Keratinocyte (primary cell): Measurements from ENCODE around the gene CCRL2. TPM values are rescaled to one million over a fixed set of nuclear protein-coding genes. Genes with fewer than 3 reads are reported as not detected.

Source experiments
- DNase-seq: peaks from one replicate; pipeline ENCODE4 v3.0.0-alpha.2; 2011; ENCODE audit warnings: low read depth, missing footprints, low spot score
- FAIRE-seq: peaks from 2 replicates; lab custom pipeline; 2011; peaks lifted over from hg19 to GRCh38; lab: Jason Lieb, UNC
- H2AFZ ChIP-seq: 2 replicates; pipeline ENCODE4 v1.6.0; 2012; ENCODE audit warnings: low read length, control low read depth, inconsistent platforms; ENCODE audit not compliant: control insufficient read depth
- H3K27ac ChIP-seq: 2 replicates; pipeline ENCODE4 v1.5.1; 2011; ENCODE audit warnings: low read length; ENCODE audit not compliant: control insufficient read depth, insufficient read depth
- H3K27me3 ChIP-seq: 3 replicates; pipeline ENCODE4 v1.6.0; 2011; ENCODE audit warnings: low read length; ENCODE audit not compliant: control insufficient read depth, insufficient read depth; ENCODE audit errors: extremely low read depth
- H3K36me3 ChIP-seq, 2 experiments: 2 replicates in 1 of 2; 3 replicates in 1 of 2; pipeline ENCODE4 v1.5.1; 2011; ENCODE audit warnings: low read length in 2 of 2, mild to moderate bottlenecking in 1 of 2; ENCODE audit not compliant: control insufficient read depth in 2 of 2, insufficient read depth in 2 of 2; ENCODE audit errors: extremely low read depth in 1 of 2
- H3K4me1 ChIP-seq: 3 replicates; pipeline ENCODE4 v1.5.1; 2011; ENCODE audit warnings: low read length; ENCODE audit not compliant: control insufficient read depth, insufficient read depth; ENCODE audit errors: extremely low read depth
- H3K4me2 ChIP-seq: 3 replicates; pipeline ENCODE4 v1.6.0; 2011; ENCODE audit warnings: low read depth, low read length; ENCODE audit not compliant: control insufficient read depth, insufficient read depth; ENCODE audit errors: extremely low read depth
- H3K4me3 ChIP-seq, 3 experiments: fragments of 200-600 bp in 1 of 3; sonication (generic) in 1 of 3; 2 replicates in 2 of 3; 3 replicates in 1 of 3; pipeline ENCODE4 v1.5.1; 2011 to 2016; ENCODE audit warnings: low read length in 3 of 3, mild to moderate bottlenecking in 3 of 3, control low read depth in 2 of 3, inconsistent platforms in 1 of 3, low read depth in 1 of 3, mixed read lengths in 1 of 3, mixed run types in 1 of 3, moderate library complexity in 1 of 3; ENCODE audit not compliant: control insufficient read depth in 2 of 3, insufficient read depth in 2 of 3; ENCODE audit errors: extremely low read depth in 1 of 3
- H3K79me2 ChIP-seq: 2 replicates; pipeline ENCODE4 v1.6.0; 2012; ENCODE audit warnings: low read length; ENCODE audit not compliant: control insufficient read depth, insufficient read depth
- H3K9ac ChIP-seq: 3 replicates; pipeline ENCODE4 v1.6.0; 2011; ENCODE audit warnings: low read length; ENCODE audit not compliant: control insufficient read depth, insufficient read depth; ENCODE audit errors: extremely low read depth
- H3K9me1 ChIP-seq: 3 replicates; pipeline ENCODE4 v1.6.0; 2011; ENCODE audit warnings: low read length; ENCODE audit not compliant: control insufficient read depth, insufficient read depth; ENCODE audit errors: extremely low read depth
- H3K9me3 ChIP-seq: 2 replicates; pipeline ENCODE4 v1.5.1; 2012; ENCODE audit warnings: low read depth, low read length; ENCODE audit not compliant: control insufficient read depth
- H4K20me1 ChIP-seq: 3 replicates; pipeline ENCODE4 v1.6.0; 2011; ENCODE audit warnings: low read length; ENCODE audit not compliant: control insufficient read depth, insufficient read depth; ENCODE audit errors: extremely low read depth
- CTCF ChIP-seq, 3 experiments: IDR thresholded peaks in 1 of 3; conservative IDR thresholded peaks in 1 of 3; optimal IDR thresholded peaks in 1 of 3; 2 replicates in 2 of 3; 3 replicates in 1 of 3; pipeline versions ENCODE3 to v1.5.1; 2011; ENCODE audit warnings: low read length in 3 of 3, mild to moderate bottlenecking in 3 of 3, moderate library complexity in 2 of 3, control low read depth in 1 of 3, inconsistent platforms in 1 of 3; ENCODE audit not compliant: insufficient read depth in 2 of 3; ENCODE audit errors: extremely low read depth in 1 of 3
- EZH2 ChIP-seq: IDR thresholded peaks from one replicate; pipeline ENCODE4 v1.6.1; 2012; ENCODE audit warnings: inconsistent platforms, mild to moderate bottlenecking, low read length, moderate library complexity
- dilution Hi-C: fragments of 300-500 bp; cut with MboI; formaldehyde crosslinking; loops from one replicate; pipeline ENCODE4 v1.7.0; 2020; ENCODE audit warnings: low sequenced_read_pairs; ENCODE audit not compliant: extremely low pct_ligation_motif_present
- polyA plus RNA-seq, 5 experiments: library from polyadenylated mRNA; depleted of rRNA in 3 of 5; stranded (reverse) in 3 of 5; stranded (forward) in 1 of 5; unstranded in 1 of 5; fragments of >200 nt; gene quantifications; 1 replicate in 1 of 5; 2 replicates in 3 of 5; 3 replicates in 1 of 5; pipeline versions ENCODE4 v1.2.1 to v1.2.3, GENCODE V29; 2011 to 2012; ENCODE audit warnings: missing spikeins in 2 of 5, low read depth in 1 of 5, low replicate concordance in 1 of 5

CCRL2 gene
- polyA plus RNA-seq, 1 donor (not counting 4 experiments of a cell fraction or from before 2014, with no cell fraction given): not detected

GRCh38 chr3:46393011-46393410, 14.0 kb upstream of the CCRL2 start:
- Histone ChIP-seq H3K9me1 (no peaks in the 10 kb centered on the region), H3K4me3 (no peak overlapping the region), H3K27ac (no peak overlapping the region), H3K4me1 (no peaks in the 10 kb centered on the region), H3K36me3 (no peaks in the 10 kb centered on the region), H3K79me2 (no peaks in the 10 kb centered on the region), H2AFZ (no peak overlapping the region), H3K9ac (no peak overlapping the region), H3K9me3 (no peaks in the 10 kb centered on the region), H3K27me3 (no peaks in the 10 kb centered on the region), H4K20me1 (no peaks in the 10 kb centered on the region), H3K4me2 (no peak overlapping the region)
- DNase-seq (no peak), FAIRE-seq (no peak)
- dilution Hi-C loops: no loop called here
- no peak for TF ChIP-seq EZH2
- no peak for TF ChIP-seq CTCF (optimal IDR thresholded peaks at IDR 0.05 in 1 of 3, IDR thresholded peaks at IDR 0.05 in 1 of 3, conservative IDR thresholded peaks at IDR 0.05 in 1 of 3; ENCODE audit: extremely low read depth in 1 of 3, insufficient read depth in 2 of 3, low read length in 3 of 3)

- Histone ChIP-seq H3K9me3 (no peaks in the 10 kb centered on the region), H3K4me2 (no peak overlapping the region), H3K27ac (no peak overlapping the region), H3K27me3 (no peaks in the 10 kb centered on the region), H3K9me1 (no peaks in the 10 kb centered on the region), H3K79me2 (no peaks in the 10 kb centered on the region), H4K20me1 (no peaks in the 10 kb centered on the region), H3K9ac (no peak overlapping the region), H3K36me3 (no peaks in the 10 kb centered on the region), H2AFZ (no peak overlapping the region), H3K4me3 (no peak overlapping the region), H3K4me1 (no peaks in the 10 kb centered on the region)
- FAIRE-seq (peak; percentile 36), DNase-seq (no peak)
- dilution Hi-C loops: no loop called here
- TF ChIP-seq EZH2 (no peak), CTCF (optimal IDR thresholded peaks at IDR 0.05 in 1 of 3, IDR thresholded peaks at IDR 0.05 in 1 of 3, conservative IDR thresholded peaks at IDR 0.05 in 1 of 3; ENCODE audit: extremely low read depth in 1 of 3, insufficient read depth in 2 of 3, low read length in 3 of 3) (peak in 1 of 3 experiments; percentile 37)
Measured at GRCh38 chr3:46393554-46394434, 13.3 kb upstream of the CCRL2 start.
